ENCODE results near the gene CCDC191.

The CCDC191 gene, protein sequence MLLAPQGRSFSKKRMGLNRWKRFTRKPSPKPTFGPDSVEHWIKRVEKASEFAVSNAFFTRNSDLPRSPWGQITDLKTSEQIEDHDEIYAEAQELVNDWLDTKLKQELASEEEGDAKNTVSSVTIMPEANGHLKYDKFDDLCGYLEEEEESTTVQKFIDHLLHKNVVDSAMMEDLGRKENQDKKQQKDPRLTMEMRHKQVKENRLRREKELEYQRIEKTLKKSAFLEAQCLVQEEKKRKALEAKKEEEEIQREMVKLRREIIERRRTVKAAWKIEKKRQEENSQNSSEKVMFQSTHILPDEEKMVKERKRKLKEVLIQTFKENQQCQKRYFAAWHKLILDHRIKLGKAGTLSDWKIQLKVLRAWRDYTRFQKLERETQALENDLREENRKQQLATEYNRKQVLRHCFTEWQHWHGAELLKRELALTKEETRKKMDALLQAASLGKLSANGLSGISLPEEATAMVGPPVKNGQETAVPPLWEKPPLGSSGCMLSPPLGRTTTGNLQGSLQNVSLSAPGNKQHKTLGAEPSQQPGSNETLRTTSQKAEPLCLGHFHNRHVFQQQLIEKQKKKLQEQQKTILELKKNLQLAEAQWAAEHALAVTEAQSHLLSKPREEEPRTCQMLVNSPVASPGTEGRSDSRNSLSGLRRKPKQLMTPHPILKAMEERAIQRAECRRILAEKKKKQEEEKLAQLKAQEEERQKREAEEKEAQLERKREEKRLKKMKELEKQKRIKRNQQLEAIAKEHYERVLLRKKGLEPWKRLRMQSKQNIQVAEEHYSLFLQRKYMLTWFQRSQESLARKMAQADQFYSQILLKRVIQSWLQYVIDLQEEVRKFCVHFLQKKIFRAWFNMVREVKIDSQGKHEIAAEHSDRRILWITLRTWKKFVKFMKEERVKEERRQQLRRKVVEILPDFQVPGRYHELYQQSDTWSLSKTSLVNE

GRCh38 chr3:114056130-114057010, at the start of gene CCDC191, which contains the start of gene QTRT2:
TSS of gene CCDC191 (minus strand) at chr3:114056526. CDS start at chr3:114056466, 60 bp downstream.
TSS of gene QTRT2 (plus strand) at chr3:114056737. CDS start at chr3:114065258, 8,521 bp downstream.
- peak; percentile 100 for DNase-seq

DNA sequence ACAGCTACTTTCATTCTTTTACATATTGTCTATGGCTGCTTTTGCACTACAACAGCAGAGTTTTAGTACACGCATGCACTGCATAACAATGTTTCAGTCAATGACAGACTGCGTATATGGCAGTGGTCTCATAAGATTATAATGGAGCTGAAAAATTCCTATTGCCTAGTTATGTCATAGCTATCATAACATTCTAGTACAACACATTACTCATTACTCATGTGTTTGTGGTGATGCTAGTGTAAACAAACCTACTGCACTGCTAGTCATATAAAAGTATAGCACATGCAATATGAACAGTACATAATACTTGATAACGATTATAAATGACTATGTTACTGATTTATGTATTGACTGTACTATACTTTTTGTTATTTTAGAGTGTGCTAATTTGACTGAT, 48.1 kb upstream of the CCDC191 start:
- DNase-seq: no peak

GRCh38 chr3:114103858-114104257, 47.5 kb upstream of the CCDC191 start:
- DNase-seq: no peak

DNA sequence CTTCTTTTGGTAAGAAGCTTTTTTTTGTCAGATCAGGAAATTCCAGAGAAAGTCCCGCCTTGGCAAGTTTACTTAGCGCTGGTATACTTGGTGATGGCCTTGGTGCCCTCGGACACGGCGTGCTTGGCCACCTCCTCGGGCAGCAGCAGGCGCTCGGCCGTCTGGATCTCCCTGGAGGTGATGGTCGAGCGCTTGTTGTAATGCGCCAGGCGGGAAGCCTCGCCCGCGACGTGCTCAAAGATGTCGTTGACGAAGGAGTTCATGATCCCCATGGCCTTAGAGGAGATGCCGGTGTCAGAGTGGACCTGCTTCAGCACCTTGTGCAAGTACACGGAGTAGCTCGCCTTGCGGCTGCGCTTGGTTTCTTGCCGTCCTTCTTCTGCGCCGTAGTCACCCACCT, 46.9 kb upstream of the CCDC191 start:
- DNase-seq: no peak

GRCh38 chr3:114101101-114101500, 44.8 kb upstream of the CCDC191 start:
- DNase-seq: no peak

DNA sequence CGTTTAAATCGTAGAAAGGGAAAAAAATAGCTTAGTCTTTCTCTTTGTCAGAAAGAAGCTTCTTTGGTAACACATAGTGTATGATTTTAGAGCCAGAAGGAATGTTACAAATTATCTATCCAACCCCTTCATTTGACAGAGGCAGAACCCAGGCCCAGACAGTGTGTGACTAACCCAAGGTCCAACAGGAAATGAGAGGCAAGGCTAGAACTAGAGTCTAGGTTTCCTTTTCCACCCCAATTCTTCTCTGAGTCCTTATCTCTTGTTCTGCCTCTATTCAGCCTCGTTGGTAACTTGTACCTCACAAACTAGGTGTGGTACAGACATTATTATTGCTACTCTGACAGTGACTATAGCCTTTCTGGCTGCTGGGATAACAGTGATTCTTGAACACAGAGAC, 39.5 kb upstream of the CCDC191 start:
- DNase-seq: no peak

DNA sequence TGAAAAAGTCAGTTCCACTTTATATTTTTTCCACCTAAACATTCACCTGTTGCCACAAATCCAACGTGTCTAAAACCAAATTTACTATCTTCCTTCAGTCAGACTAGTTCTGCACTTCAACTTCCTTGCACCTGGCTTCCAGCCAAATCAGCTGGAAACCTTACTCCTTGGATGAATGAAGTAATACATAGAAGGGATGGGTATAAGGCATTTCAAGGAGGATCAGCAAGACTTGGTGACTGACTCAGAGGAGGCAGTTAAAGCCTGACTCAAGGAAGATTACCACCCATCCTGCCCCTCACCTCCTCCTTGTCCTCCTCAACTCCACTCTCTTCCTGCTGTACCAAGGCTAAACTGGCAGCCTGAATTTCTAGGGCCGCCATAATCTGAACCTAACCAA, 37.3 kb upstream of the CCDC191 start:
- DNase-seq: peak; percentile 13

DNA sequence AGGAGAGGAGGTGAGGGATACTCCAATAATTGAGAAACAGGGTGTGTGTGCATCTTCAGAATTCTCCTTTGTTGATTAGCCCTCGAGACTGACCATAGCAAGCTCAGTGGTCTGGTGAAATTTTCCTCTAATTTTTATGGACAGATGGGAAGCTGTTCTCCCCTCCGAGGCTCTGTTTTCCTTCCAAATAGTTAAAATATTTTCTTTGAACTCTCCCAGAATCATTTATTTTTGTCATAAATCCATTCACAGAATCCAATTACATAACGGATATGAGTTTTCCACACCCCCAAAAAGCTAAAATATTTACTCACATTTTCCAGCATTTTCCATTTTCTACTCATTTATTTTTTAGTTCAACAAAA, 36.7 kb upstream of the CCDC191 start:
- DNase-seq: no peak

DNA sequence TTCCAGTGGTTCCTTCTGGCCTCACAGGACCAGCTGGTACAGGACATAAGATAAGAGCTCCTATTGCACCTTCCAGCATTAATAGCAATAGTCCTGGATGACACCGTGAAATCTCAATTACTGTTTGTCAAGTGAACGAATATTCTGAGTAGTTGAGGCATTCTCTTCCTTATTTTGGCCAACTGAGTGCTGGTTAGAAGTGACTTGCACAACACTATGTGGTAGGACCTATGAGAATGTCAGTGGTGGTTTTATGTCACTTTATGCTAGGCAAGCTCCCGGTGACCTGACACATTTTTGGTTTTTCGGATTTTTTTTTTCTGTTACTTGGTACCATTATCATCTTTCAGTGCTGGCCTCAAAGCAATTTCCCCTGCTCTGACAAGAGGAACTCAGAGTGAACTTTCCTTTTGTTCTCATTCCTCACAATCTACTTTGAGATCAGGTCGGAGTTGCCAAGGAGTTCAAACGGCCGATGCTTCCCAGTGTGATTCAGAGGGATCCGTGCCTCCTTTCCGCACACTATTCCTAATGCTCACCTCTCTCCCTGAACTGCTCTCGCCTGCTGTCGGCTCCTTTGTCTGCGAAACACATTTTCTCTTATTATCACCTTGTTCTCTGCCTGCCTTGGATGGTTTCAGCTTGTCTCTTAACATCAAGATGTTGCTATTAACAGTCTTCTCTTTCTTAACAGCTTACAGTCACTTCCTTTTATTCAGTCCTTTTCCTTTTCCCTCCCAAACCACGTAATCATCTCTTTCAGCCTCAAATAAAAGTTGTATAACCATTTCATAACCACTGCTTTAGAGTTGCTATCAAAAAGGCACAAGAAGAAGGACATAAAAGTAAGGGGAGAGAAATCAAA, 36.1 kb upstream of the CCDC191 start:
- peak; percentile 39 for DNase-seq

- no peak for DNase-seq
Measured at GRCh38 chr3:114089675-114090074, 33.3 kb upstream of the CCDC191 start.

DNA sequence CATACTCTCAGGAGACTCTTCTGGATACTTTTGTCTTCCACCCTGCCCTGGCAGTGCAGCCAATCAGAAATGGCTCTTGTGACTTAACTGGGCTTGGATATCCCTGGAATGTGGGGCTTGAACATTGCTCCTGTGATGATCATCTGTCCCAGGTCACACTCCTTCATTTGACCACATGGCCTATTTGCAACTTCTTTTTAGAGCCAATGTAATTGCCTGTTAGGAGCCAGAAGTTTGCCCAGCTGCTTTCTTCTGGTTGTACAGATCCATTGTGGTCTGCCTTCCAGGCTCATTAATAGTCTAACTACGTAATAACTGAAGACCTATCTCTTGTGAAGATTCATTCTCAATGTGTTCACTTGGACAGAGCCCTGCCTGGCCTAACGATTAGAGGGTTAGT, 30.0 kb upstream of the CCDC191 start:
- no peak for DNase-seq

DNA sequence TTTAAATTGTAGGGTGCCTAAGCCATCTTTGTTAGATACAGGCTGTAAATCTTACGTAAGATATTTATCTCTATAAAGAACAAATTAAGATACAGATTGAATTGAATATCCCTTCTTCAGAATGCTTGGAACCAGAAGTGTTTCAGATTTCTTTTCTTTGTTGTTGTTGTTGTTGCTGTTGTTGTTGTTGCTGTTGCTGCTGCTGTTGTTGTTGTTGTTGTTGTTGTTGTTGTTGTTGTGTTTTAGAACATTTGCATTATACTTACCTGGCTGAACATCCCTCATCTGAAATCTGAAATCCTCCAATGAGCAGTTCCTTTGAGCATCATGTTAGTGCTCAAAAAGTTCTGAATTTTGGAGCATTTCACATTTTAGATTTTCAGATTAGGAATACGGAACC, 26.8 kb upstream of the CCDC191 start:
- no peak for DNase-seq

DNA sequence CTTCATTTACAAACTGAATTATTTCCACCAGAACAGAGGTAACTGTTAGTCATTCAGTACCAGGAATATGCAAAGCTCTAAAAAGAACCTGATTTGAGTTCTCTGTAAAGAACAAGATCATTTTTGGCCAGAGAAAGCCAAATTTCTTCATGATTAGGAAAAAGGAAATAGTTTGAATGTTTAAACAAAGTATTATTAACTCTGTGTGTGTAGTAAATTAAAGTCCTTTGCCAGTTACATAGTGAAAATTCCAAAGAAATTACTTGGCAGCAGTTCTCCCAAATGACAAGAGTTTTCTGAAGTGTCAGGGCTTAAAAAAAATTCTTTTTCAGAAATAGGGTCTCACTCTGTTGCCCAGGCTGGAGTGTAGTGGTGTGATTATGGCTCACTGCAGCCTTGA, 24.7 kb upstream of the CCDC191 start:
- DNase-seq: no peak

GRCh38 chr3:114080201-114080600, 23.9 kb upstream of the CCDC191 start:
- no peak for DNase-seq

- no peak for DNase-seq
Measured at GRCh38 chr3:114079761-114080160, 23.4 kb upstream of the CCDC191 start.

DNA sequence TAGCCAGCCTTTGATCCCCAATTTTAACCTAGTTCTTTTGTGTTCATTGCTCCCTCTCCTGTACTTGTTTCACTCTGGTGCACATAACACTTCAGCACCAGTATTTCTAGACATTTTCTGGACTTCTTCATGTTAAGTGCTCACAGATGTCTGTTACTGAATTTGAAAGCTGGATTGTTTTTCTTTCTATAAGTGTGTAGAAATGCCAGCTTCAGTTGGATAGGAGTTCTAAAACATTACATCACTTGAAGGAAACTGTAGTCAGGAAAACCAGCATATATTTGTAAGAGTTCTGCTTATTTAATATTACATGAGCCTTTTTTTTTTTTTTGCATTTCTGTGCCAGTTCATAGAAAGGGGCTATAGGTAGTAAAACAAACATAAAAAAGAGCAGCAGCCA, 21.8 kb upstream of the CCDC191 start:
- DNase-seq: no peak

GRCh38 chr3:114076711-114077110, 20.4 kb upstream of the CCDC191 start:
- no peak for DNase-seq

DNA sequence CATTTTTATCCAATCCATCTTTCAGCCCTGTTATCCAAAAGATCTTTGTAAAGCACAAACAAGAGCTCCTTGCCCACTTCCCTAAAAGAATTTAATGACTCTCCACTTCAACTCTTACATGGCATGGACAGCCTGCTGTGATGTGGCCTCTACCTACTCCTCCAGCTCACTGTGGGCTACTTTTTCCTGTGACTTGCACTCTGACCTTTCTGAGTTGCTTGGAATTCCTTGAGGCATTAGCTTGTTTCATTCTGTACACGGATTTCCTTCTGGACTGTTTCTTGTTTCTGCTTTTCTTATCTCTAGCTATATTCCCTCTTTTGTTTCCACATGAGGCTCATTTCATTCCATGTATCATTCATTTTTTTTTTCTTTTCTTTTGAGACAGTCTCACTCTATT, 15.5 kb upstream of the CCDC191 start:
- no peak for DNase-seq

DNA sequence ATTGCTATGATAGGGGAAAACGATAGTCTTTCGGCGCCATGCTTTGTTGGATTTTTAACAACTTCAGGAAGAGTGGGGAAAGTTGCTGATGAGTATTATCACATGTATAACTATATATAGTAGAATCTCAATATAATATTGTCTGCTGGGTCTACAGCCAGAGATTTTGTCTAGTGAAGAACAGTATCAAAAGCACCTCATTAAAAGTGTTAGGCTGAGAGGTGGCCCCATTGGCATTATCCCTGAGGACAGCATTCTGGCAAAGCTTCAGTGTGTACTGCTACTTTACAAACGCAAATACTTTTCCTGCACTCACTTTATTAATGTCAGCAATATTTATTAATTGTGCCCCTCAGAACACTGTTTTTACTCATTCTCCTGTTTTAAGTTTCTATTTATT, 12.0 kb upstream of the CCDC191 start:
- no peak for DNase-seq

GRCh38 chr3:114067804-114068203, 11.5 kb upstream of the CCDC191 start:
- DNase-seq: no peak

- DNase-seq: no peak
Measured at GRCh38 chr3:114060906-114061655, 4.8 kb upstream of the CCDC191 start.
